Left ventricle myocardium inferior (tissue), 1 donor: ENCODE data around the gene NEK7. TPM values are rescaled to one million over a fixed set of nuclear protein-coding genes. Genes with fewer than 3 reads are reported as not detected.

Experiments used
- DNase-seq: peaks from one replicate; pipeline ENCODE4 v3.0.0-alpha.2; 2020
- H3K27ac ChIP-seq: fragments of 200-600 bp; replicated peaks from 2 replicates; pipeline ENCODE4 v1.8.0; 2021
- H3K27me3 ChIP-seq: fragments of 200-600 bp; 2 replicates; pipeline ENCODE4 v1.8.0; 2021; ENCODE audit warnings: low read depth
- H3K36me3 ChIP-seq: fragments of 200-600 bp; 2 replicates; pipeline ENCODE4 v1.8.0; 2021
- H3K4me1 ChIP-seq: fragments of 200-600 bp; 2 replicates; pipeline ENCODE4 v1.8.0; 2021
- H3K4me3 ChIP-seq: fragments of 200-600 bp; 2 replicates; pipeline ENCODE4 v1.8.0; 2021; ENCODE audit warnings: mild to moderate bottlenecking, moderate library complexity
- H3K9me3 ChIP-seq: fragments of 200-600 bp; replicated peaks from 2 replicates; pipeline ENCODE4 v1.8.0; 2021
- intact Hi-C: fragments of 100-400 bp; cut with micrococcal nuclease; formaldehyde crosslinking; loops from one replicate; pipeline ENCODE4 v1.11.0; 2022
- total RNA-seq: library from RNA; stranded (reverse); fragmentation: NEBNext Ultra II Directional; extraction: Animal tissue kit (Norgen Biotek cat#: 25700); gene quantifications from one replicate; pipeline ENCODE4 v1.2.1, GENCODE V29; 2021
- TF ChIP-seq, protein P1 (sequence below): fragments of 200-600 bp; IDR thresholded peaks from 2 replicates; pipeline ENCODE4 v1.8.0; 2021; ENCODE audit warnings: antibody characterized with exemption, mild to moderate bottlenecking, borderline replicate concordance
- donor health status: DM: no; HTN: yes; CAD: no; lungs with severe emphysema.

The NEK7 gene
- total RNA-seq, 1 donor from 2014 or later = 254 TPM

DNA sequence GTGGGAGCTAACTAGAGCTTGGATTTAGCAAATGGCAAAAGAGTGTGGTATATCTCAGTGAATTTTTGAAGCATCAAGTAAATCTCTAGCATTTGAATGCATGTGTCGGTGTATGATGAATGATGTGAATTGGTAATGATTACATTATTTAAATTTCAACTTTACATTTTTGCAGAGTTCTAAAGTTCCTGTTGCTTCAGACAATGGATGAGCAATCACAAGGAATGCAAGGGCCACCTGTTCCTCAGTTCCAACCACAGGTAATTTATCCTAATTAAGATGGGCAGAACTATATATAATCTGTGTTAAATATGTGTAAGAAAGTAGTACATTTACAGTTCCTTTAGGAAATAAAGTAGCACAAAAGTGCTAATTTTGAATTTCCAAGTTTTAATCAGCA, 75.6 kb downstream of the NEK7 start:
- H3K36me3 ChIP-seq = peaks cover 10% of the 10 kb centered on the region
- H3K27me3 ChIP-seq = no peaks in the 10 kb centered on the region
- intact Hi-C loops = no loop called here
- H3K4me1 ChIP-seq = peaks cover 71% of the 10 kb centered on the region
- no peak for DNase-seq
- H3K9me3 ChIP-seq = peaks cover 14% of the 10 kb centered on the region
- H3K4me3 ChIP-seq = no peak overlapping the region
- no peak overlapping the region for H3K27ac ChIP-seq
- TF ChIP-seq, protein P1, sequence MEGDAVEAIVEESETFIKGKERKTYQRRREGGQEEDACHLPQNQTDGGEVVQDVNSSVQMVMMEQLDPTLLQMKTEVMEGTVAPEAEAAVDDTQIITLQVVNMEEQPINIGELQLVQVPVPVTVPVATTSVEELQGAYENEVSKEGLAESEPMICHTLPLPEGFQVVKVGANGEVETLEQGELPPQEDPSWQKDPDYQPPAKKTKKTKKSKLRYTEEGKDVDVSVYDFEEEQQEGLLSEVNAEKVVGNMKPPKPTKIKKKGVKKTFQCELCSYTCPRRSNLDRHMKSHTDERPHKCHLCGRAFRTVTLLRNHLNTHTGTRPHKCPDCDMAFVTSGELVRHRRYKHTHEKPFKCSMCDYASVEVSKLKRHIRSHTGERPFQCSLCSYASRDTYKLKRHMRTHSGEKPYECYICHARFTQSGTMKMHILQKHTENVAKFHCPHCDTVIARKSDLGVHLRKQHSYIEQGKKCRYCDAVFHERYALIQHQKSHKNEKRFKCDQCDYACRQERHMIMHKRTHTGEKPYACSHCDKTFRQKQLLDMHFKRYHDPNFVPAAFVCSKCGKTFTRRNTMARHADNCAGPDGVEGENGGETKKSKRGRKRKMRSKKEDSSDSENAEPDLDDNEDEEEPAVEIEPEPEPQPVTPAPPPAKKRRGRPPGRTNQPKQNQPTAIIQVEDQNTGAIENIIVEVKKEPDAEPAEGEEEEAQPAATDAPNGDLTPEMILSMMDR = no peak

GRCh38 chr1:198232940-198233675, 76.3 kb downstream of the NEK7 start:
- H3K9me3 ChIP-seq = peaks cover 9% of the 10 kb centered on the region
- no peak overlapping the region for H3K4me3 ChIP-seq
- peaks cover 72% of the 10 kb centered on the region for H3K4me1 ChIP-seq
- intact Hi-C loops = no loop called here
- peaks cover 10% of the 10 kb centered on the region for H3K36me3 ChIP-seq
- TF ChIP-seq, protein P1 = no peak
- H3K27ac ChIP-seq = peak overlapping the region; percentile 1
- no peak for DNase-seq
- H3K27me3 ChIP-seq = no peaks in the 10 kb centered on the region

DNA sequence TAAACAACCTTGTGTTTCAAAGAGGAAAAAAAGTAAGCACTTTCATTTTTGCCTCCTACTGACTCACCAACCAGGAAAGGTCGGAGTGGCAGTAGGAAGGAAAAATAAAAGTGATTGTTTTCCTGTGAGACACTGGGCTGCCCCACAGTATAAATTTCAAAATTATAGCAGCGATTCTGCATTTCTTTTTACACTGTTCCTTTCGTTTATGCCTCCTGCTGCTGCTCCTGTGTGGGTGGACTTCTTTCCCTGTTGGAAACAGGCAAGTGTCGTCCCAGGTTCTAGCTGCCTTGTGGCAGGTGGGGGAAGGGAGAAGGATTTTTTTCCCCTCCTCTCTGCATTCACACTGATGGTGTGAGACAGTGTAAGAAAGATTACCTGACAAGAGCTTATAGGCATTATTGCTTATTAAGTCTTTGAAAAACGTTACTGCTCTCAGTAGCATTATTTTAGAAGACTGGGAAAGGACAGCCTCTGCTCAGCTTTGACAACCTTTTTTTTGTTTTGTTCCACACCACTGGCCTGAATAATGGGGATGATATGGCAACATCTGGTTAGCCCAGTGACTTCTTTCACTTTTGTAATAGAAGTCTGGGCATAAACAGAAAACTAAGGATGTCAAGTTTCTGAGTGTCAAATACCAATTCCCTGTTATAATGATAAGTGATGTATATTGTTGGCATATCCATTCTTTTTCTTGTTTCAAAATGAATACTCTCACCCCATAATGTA, 77.9 kb downstream of the NEK7 start:
- no peaks in the 10 kb centered on the region for H3K27me3 ChIP-seq
- H3K36me3 ChIP-seq = peaks cover 10% of the 10 kb centered on the region
- TF ChIP-seq, protein P1 = no peak
- intact Hi-C loops = loop anchor here (5.0 kb wide), 1 partner anchor 57 kb away; no protein-coding TSS in a partner anchor
- peaks cover 8% of the 10 kb centered on the region for H3K9me3 ChIP-seq
- H3K4me1 ChIP-seq = peaks cover 65% of the 10 kb centered on the region
- peak overlapping the region; percentile 34 for H3K4me3 ChIP-seq
- no peak for DNase-seq
- H3K27ac ChIP-seq = peak overlapping the region; percentile 44

GRCh38 chr1:198238121-198238520, 81.3 kb downstream of the NEK7 start:
- peaks cover 10% of the 10 kb centered on the region for H3K36me3 ChIP-seq
- peak; percentile 23 for DNase-seq
- no peak overlapping the region for H3K4me3 ChIP-seq
- TF ChIP-seq, protein P1 = no peak
- peaks cover 52% of the 10 kb centered on the region for H3K4me1 ChIP-seq
- H3K27ac ChIP-seq = no peak overlapping the region
- no peaks in the 10 kb centered on the region for H3K27me3 ChIP-seq
- peaks cover 8% of the 10 kb centered on the region for H3K9me3 ChIP-seq
- intact Hi-C loops = loop anchor here (5.0 kb wide), 1 partner anchor 61 kb away; no protein-coding TSS in a partner anchor

DNA sequence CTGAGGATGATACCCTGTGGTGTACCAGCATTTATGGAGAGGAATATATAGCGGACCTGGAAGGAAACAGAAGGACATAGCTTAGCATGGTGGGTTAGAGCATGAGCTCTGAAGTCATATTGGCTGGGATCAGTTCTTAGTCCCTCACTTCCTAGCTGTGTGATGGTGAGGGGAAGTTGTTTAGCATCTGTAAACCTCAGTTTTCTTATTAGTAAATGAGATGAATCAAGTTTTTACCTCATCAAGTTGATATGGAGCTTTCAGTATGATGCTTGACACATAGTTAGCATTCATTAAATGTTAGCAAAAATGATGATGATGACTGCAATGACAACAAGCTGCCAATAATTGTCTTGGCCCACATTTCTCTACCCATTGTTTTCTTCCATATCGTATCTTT, 84.8 kb downstream of the NEK7 start:
- Histone ChIP-seq H3K27ac (no peak overlapping the region), H3K27me3 (no peaks in the 10 kb centered on the region), H3K4me3 (no peak overlapping the region), H3K9me3 (peaks cover 3% of the 10 kb centered on the region), H3K36me3 (peaks cover 5% of the 10 kb centered on the region), H3K4me1 (peaks cover 61% of the 10 kb centered on the region)
- no peak for DNase-seq
- intact Hi-C loops = no loop called here
- TF ChIP-seq, protein P1 = no peak
